Body of pancreas (tissue), 4 donors: ENCODE results near the gene TTI1.

Source experiments
- POLR2A ChIP-seq, 3 donors: fragments of 450-650 bp; IDR thresholded peaks; one replicate each; pipeline ENCODE4 v1.6.1; 2016; ENCODE audit warnings: antibody characterized with exemption in 3 of 3, mild to moderate bottlenecking in 2 of 3
- TF ChIP-seq, protein P1 (sequence below), 7 experiments: fragments of 450-650 bp in 4 of 7; fragments of 200-600 bp in 3 of 7; sonication (generic) in 3 of 7; IDR thresholded peaks; one replicate each; pipeline ENCODE4 v1.5.1; 2016 to 2019; ENCODE audit warnings: antibody characterized with exemption in 7 of 7

- TF ChIP-seq, protein P1, sequence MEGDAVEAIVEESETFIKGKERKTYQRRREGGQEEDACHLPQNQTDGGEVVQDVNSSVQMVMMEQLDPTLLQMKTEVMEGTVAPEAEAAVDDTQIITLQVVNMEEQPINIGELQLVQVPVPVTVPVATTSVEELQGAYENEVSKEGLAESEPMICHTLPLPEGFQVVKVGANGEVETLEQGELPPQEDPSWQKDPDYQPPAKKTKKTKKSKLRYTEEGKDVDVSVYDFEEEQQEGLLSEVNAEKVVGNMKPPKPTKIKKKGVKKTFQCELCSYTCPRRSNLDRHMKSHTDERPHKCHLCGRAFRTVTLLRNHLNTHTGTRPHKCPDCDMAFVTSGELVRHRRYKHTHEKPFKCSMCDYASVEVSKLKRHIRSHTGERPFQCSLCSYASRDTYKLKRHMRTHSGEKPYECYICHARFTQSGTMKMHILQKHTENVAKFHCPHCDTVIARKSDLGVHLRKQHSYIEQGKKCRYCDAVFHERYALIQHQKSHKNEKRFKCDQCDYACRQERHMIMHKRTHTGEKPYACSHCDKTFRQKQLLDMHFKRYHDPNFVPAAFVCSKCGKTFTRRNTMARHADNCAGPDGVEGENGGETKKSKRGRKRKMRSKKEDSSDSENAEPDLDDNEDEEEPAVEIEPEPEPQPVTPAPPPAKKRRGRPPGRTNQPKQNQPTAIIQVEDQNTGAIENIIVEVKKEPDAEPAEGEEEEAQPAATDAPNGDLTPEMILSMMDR (IDR thresholded peaks at IDR 0.05) = no peak
- no peak for TF ChIP-seq POLR2A (IDR thresholded peaks at IDR 0.05)
These were observed 22.6 kb upstream of the TTI1 start for GRCh38 chr20:38055848-38056247.
